NCI-H2196 treated with DMSO at 0.1 percent for 48 hours (cell line): ENCODE measurements around the gene CTAGE15.
"Not testable (repeated sequence)": the region's sequence is repeated elsewhere in the genome, so short reads cannot be mapped to it uniquely, and the experiment has no call there.

Experiments
- DNase-seq: peaks from one replicate; lab custom pipeline; 2025; ENCODE audit not compliant: unreplicated experiment; lab: John Stamatoyannopoulos, UW

CTAGE15 gene

GRCh38 chr7:143571501-143571900 lies at the start of gene CTAGE15:
Gene CTAGE15, plus strand, starts transcription at chr7:143571801. Its CDS starts 17 bp downstream, at chr7:143571818.
- not testable (repeated sequence) for DNase-seq

- not testable (repeated sequence) for DNase-seq
Observed at GRCh38 chr7:143522309-143522916, 49.2 kb upstream of the CTAGE15 start.

GRCh38 chr7:143531169-143531926 lies 40.3 kb upstream of the CTAGE15 start:
- not testable (repeated sequence) for DNase-seq

GRCh38 chr7:143531932-143532331 lies 39.7 kb upstream of the CTAGE15 start:
- DNase-seq = not testable (repeated sequence)

- DNase-seq = not testable (repeated sequence)
Observed at GRCh38 chr7:143533213-143533839, 38.3 kb upstream of the CTAGE15 start.

- DNase-seq = not testable (repeated sequence)
Observed at GRCh38 chr7:143536443-143536842, 35.2 kb upstream of the CTAGE15 start.

GRCh38 chr7:143543288-143544038 lies 28.1 kb upstream of the CTAGE15 start:
- not testable (repeated sequence) for DNase-seq

GRCh38 chr7:143555968-143556367 lies 15.6 kb upstream of the CTAGE15 start:
- not testable (repeated sequence) for DNase-seq

- DNase-seq = not testable (repeated sequence)
Observed at GRCh38 chr7:143563306-143563705, 8.3 kb upstream of the CTAGE15 start.

GRCh38 chr7:143566001-143566400 lies 5.6 kb upstream of the CTAGE15 start:
- not testable (repeated sequence) for DNase-seq

- not testable (repeated sequence) for DNase-seq
Observed at GRCh38 chr7:143588183-143588582, 16.6 kb downstream of the CTAGE15 start.

- not testable (repeated sequence) for DNase-seq
Observed at GRCh38 chr7:143589897-143590296, 18.3 kb downstream of the CTAGE15 start.

- not testable (repeated sequence) for DNase-seq
Observed at GRCh38 chr7:143598086-143598485, 26.5 kb downstream of the CTAGE15 start.

GRCh38 chr7:143603549-143603948 lies 31.9 kb downstream of the CTAGE15 start:
- not testable (repeated sequence) for DNase-seq

- DNase-seq = not testable (repeated sequence)
Observed at GRCh38 chr7:143606088-143606487, 34.5 kb downstream of the CTAGE15 start.

- DNase-seq = not testable (repeated sequence)
Observed at GRCh38 chr7:143615545-143615944, 43.9 kb downstream of the CTAGE15 start.

GRCh38 chr7:143617204-143617603 lies 45.6 kb downstream of the CTAGE15 start:
- DNase-seq = not testable (repeated sequence)

- not testable (repeated sequence) for DNase-seq
Observed at GRCh38 chr7:143620058-143620457, 48.5 kb downstream of the CTAGE15 start.

GRCh38 chr7:143620646-143621045 lies 49.0 kb downstream of the CTAGE15 start, which contains the start of gene TCAF2:
Gene TCAF2, plus strand, starts transcription at chr7:143620974.
- not testable (repeated sequence) for DNase-seq

- not testable (repeated sequence) for DNase-seq
Observed at GRCh38 chr7:143621175-143621574, 49.6 kb downstream of the CTAGE15 start.

GRCh38 chr7:143622130-143622529 lies 50.5 kb downstream of the CTAGE15 start:
- DNase-seq = not testable (repeated sequence)
